Uterus (tissue), 2 donors: ENCODE measurements around the gene OR9G1.

Experiments used
- CTCF ChIP-seq, 4 experiments: fragments of 200-600 bp in 2 of 4; fragments of 450-650 bp in 2 of 4; sonication (generic) in 2 of 4; IDR thresholded peaks; one replicate each; pipeline ENCODE4 v1.5.1; 2016 to 2019; ENCODE audit warnings: antibody characterized with exemption in 4 of 4, mild to moderate bottlenecking in 2 of 4, moderate library complexity in 1 of 4
- POLR2A ChIP-seq, 2 donors: fragments of 450-650 bp; IDR thresholded peaks; one replicate each; pipeline ENCODE4 v1.6.1; 2016; ENCODE audit warnings: antibody characterized with exemption in 2 of 2, mild to moderate bottlenecking in 1 of 2, moderate library complexity in 1 of 2

- no peak for TF ChIP-seq CTCF (IDR thresholded peaks at IDR 0.05)
- no peak for TF ChIP-seq POLR2A (IDR thresholded peaks at IDR 0.05)
Observed at GRCh38 chr11:56693428-56693827, 5.5 kb upstream of the OR9G1 start.
